ENCODE measurements around the gene IWS1.
"Not testable (repeated sequence)": the region's sequence is repeated elsewhere in the genome, so short reads cannot be mapped to it uniquely, and the experiment has no call there.

The IWS1 gene

DNA sequence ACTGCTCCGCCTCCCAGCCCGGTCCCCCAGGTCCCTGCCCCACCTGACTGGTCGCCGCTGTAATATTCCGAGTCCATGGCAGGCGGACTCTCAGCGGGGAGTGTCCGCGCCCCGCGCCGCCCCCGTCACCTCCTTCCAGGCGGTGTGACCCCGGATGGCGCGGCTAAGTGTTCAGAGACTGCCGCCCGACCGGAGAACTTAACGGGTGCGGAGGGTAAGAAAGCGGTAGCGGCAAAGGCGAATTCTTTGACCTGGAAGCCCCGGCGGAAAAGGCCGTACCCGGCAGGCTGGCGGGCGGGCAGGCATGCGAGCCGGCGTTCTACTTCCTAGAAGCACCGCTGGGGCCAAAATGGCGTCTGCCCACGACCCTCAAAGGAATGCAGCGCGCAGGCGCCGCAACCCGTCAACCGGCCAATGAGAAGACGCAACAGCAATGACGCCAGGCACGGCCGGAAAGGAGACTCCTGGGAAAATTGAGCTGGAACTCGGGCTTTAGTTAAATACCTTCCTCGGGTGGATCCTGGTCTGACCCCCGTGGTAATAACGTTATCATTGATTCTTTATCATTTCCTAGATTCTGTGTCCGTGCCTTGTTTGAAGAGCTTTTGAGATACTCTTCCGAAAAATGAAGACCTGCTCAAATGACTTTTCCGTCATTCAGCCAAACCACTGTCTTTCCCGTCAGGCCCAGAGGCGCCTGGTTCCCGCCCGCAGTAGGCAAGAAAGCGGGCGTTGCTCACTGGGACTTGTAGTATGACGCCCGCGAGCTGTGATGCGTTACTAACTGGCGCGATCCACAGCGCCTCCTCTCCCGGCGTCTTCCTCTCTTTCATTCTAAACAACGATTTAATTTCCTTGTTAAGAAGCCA is at the start of gene IWS1:
IWS1 (minus strand) TSS at position 358 of the 869 bp plus-strand sequence; CDS start at position 77, 281 bp downstream.
- DNase-seq, result peak; percentile 94 to 95

DNA sequence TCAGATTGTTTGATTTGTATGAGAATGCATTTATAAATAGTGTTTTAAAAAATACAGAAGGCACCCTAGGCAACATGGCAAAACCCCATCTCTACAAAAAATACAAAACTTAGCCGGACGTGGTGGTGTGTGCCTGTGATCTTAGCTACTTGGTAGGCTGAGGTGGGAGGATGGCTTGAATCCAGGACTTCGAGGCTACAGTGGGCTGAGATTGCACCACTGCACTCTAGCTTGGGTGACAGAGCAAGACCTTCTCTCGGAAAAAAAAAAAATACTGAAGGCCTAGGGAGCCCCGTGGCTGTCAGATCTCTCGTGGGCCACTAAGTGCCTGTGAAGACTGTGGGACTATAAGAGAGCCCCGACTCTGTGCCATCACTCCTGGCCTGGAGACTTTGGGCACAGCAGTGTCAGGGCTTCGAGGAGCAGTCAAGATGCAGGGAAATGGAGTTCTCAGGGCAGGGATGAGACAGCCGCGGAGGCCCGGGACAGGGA is 49.7 kb upstream of the IWS1 start:
- no peak for DNase-seq

DNA sequence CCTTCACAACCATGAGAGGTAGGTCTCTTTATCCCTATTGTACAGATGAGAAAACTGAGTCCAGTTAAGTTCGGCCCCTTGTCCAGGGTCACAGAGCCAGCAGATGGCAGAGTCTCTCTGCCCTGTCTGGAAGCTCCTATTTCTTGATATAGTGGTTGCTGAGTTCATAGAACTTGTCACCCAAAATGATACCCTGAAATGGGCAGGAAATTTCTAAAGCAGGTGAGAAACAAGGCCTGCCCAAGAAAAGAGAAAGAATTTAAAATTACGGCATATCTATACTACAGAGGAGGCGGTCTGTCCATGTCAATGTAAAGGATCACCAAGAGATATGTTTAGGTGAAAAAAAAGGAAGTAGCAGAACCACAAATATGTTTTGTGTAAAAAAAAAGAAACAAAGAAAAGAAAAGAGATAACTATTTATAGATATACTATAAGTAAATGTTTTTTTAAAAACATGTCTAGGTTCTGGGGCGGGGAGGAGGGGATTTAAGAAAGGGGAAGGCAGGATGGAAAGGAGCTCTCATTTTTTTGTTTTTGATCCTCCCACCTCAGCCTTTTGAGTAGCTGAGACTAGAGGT is 49.0 kb upstream of the IWS1 start:
- DNase-seq, result no peak

DNA sequence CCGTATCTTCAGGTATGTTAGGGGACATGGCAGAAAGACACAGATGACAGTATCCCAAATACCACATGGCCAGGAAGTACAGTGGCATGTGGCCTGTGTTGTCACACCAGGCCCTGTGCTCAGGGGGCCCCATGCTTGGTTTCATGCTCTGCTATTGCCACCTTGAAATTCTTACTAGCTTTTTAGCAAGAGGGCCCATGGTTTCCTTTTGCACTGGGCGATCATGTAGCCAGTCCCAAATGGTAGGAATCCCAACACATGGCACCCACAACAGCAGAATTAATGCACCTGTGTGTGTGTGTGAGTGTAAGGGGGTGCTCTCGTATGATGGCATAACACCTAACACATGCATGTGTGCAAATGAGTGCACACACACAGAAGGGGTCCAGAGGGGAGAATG is 48.4 kb upstream of the IWS1 start:
- no peak for DNase-seq

DNA sequence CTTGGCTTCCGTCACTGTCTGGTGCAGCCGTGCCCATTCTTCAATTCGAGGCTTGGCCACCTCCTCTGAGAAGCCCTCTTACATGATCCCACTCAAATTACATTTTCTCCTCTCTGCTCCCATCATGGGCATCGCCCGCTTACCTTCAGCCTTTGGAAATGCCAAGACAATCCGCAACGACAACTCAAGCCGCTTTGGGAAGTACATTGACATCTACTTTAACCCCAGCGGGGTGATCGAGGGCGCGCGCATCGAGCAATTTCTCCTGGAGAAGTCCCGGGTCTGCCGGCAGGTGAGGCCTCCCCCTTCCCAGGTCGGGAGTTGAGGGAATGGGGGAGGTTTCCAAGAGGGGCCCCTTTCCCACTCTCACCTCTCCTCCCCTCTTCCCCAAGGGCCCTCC is 47.5 kb upstream of the IWS1 start:
- no peak for DNase-seq

DNA sequence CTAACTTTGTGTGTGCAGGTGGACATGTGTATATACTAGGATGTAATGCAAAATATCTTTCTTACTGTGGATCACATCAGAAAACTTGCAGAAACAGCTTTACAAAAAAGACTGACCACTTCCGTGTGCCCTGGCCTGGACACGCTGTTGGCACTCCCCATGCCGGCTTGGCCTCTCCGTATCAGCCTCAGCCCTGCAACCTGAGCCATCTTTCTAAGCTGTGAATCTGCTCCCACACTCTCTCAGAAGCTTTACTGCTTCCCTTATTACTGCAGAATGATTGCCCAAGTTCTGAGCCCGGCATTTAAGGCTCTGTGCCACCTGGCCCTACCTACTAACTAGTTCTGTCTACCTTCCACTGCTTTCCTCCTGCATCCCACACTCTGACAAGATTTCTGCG is 47.0 kb upstream of the IWS1 start:
- no peak for DNase-seq

DNA sequence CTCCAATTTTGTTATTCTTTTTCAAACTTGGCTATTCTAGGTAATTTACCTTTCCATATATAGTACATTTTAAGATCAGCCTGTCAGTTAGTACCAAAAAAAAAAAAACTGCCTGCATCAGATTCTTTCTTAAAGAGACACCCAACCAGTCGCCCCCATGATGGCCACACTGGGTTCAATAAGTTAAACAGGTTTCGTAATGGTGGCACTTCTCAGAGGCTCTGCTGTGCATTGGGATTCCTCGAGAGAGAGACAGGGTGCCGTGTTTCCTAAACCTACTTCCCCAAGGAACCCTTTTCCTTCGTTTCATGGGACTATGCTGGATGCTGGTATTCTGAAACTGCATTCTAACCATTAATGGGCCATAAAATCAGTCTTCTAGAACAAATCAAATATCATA is 46.6 kb upstream of the IWS1 start:
- DNase-seq, result no peak

DNA sequence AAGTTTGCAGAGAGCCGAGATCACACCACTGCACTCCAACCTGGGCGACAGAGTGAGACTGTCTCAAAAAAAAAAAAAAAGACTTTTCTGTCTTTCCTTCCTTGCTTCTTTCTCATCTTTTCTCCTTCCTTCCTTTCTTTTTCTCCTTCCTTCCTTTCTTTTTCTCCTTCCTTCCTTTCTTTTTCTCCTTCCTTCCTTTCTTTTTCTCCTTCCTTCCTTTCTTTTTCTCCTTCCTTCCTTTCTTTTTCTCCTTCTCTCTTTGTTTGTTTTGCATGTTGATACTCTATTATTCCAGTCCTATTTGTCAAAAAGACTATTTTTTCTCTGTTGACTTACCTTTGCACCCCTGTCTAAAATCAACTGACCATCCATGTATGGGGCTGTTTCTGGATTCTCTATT is 46.1 kb upstream of the IWS1 start:
- DNase-seq, result not testable (repeated sequence)

DNA sequence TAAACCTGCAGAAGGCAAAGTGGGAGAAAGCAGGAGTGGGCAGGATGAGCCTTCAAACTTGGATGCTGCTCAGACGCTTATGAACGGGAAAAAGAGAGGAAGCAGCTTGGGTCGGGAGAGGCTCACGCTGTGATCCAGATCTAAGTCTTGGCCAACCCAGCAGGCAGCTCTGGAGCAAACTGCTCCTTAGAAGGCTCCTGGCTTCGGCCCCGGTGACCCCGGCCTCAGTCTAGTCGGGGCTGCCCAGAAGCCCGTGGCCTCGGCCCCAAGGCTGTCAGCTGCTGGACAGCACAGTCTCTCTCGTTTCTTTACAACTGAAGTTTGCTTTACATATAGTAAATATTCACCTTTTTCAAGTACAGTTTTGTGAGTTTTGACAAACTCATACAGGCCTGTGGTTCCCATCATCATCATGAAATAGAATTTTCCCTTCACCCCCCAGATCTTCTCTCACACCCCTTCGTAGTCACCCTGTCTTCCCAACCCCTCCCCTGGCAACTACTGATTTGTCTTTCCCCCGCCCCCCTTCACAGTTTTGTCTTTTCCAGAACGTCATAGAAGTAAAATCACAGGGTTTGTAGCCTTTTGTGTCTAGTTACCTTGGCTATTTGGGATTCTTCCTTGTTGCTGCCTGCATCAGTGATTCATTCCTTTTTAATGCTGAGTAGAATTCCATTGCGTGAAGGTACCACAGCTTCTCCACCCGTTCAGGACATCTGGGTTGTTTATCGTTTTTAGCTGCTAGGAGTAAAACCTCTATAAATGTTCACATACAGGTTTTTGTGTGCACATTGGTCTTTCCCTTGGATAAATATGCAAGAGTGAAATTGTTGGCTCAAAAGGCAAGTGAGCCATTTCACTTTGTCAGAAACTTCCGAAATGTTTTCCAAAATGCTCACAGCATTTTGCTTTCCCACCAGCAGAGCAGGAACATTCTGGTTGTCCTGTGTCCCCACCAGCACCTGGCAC is 44.3 kb upstream of the IWS1 start:
- DNase-seq, result no peak

DNA sequence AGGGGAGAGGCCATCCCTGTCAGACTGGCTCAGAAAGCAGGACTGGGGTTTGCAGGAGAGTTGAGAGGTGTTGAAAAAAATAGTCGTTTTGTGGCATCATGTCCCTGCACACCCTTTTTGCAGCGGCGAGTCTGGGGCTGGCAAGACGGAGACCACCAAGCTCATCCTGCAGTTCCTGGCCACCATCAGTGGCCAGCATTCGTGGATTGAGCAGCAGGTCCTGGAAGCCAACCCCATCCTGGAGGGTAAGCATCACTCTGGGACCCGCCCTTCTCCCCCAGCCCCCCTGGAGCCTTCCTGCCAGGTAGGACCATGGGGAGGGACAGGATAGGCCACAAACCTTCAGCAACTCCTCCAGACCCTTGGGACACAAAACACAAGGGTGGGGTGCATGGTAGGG is 43.4 kb upstream of the IWS1 start:
- no peak for DNase-seq

DNA sequence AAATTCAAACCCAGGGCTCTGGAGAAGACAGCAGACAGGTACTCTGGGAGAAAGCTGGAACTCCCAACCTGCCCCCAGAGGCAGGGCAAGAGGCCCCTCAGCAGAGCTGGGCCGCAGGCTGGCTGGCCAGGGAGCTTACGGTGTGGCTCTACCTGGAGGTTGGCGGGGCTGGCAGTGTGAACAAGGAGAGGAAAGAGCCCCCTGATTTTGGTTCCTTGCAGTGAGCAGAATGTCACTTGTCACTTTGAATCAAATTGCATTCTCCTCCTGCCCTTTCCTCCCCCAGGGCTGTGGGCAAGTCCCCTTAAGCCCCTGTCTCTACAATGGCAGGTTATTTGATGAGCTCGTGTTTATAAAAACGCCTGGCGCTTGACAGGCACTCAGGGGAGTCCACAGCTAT is 41.8 kb upstream of the IWS1 start:
- no peak for DNase-seq

DNA sequence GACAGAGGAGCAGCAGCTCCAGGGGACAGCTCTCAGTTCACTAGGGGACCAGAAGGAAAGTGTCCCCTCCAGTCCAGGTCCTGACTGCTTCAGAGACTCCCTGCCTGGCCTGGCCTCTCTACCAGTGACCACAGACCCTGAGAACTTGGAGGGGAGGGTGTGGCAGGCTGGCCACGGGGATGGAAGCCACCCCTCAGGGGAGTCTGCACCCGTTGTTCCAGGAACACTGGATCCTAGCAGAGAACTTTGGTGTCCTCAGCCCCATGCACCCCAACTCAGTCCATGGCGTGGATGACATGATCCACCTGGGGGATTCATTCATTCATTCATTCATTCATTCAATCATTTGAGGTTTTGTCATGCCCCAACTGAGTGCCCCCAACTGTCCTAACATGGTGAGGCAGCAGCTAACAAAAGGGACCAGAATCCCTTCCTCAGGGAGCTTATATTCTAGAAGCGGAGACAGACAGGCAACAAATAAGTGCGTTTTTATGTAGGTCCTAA is 41.1 kb upstream of the IWS1 start:
- no peak for DNase-seq

DNA sequence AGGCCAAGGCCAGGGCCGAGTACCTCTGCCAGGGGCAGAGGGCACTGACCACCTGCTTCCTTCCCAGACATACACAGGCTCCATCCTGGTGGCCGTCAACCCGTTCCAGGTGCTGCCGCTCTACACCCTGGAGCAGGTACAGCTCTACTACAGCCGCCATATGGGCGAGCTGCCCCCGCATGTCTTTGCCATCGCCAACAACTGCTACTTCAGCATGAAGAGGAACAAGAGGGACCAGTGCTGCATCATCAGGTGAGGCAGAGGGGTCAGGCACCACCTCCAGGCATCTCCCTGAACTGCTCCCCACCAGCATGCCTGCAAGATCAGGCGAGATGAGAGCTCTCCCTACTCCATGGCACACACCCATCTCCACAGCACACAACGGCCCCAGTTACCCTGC is 40.3 kb upstream of the IWS1 start:
- no peak for DNase-seq

DNA sequence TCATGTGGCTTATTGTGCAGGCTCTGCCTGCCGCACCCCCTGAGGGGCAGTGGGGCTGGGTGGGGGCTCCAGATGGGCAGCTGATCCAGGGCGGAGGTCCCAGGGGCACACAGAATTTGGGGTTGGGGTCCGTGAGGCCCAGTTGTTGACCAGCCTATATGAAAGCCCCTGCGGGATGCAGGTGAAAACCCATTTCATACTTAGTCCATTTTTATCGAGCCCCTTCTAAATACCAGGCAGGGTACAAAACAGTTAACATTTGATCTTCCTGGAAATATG is 39.8 kb upstream of the IWS1 start:
- DNase-seq, result no peak

DNA sequence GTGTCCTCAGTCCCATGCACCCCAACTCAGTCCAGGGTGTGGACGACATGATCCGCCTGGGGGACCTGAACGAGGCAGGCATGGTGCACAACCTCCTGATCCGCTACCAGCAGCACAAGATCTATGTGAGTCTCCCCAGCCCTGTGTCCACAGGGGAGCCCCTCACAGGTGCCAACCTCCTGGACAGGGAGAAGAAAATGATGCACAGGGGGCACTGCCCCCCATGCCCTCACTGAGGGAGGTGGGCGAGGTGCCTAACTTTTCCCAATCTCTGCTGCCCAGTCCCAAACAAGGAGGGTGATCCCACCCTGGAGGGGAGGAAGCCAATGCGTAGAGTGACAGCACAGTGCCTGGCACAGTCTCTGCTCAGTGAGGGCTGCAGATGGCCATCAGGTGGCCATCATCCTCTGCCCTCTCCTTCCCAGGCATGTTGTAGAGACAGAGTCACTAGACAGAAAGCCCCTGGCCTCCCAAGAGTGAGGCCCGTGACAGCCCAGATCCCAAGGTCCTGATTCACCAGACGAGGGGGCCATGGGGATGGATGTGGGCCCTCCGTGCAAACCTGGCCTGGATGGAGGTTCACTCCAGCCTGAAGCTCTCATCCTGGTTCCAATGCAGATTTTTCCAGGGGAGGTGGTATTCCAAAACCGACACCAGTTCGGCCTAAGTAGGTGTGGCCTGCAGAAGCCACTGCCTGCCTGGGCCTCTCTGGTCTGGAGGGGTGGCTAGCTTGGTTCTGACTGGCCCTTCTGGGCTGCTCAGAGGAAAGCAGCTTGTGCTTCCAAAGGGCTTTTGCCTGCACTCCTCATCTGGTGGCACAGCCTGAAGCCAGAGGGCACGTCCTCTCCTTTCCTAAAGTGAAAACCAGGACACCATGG is 39.2 kb upstream of the IWS1 start:
- no peak for DNase-seq

DNA sequence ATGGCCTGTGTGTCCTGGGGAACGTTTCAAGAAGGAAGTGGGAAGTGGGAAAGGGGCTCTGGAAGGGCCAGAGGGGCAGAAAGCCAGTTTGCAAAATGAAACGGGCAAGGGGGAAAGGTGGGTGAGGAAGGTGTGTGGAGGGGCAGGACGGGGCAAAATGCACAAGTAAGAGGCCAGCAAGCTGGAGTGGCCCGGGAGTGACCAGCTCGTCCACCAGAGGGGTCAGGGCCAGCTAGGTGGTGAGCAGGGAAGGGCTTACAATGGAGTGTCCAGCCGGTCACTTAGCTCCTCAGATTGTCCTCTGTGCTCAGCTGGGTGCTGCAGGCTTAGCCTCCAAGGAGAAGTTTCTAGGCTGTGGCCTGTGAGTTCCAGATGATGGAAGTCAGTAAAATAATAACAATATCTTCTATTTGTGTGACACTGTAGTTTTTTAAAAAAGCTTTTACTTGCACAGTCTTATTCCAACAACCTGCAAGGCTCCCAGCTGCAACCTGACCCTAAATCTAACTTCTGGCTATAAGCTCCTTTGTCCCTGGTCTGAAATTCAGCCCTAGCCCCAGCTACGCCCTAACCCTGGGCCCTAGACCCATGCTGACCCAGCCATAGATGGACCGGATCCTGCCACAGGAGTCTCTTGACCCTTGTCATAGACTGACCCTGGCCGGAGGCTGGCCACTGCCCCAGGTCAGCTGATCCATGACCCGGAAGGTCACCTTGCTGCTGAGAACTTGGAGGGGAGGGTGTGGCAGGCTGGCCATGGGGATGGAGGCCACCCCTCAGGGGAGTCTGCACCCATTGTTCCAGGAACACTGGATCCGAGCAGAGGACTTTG is 38.4 kb upstream of the IWS1 start:
- no peak for DNase-seq

DNA sequence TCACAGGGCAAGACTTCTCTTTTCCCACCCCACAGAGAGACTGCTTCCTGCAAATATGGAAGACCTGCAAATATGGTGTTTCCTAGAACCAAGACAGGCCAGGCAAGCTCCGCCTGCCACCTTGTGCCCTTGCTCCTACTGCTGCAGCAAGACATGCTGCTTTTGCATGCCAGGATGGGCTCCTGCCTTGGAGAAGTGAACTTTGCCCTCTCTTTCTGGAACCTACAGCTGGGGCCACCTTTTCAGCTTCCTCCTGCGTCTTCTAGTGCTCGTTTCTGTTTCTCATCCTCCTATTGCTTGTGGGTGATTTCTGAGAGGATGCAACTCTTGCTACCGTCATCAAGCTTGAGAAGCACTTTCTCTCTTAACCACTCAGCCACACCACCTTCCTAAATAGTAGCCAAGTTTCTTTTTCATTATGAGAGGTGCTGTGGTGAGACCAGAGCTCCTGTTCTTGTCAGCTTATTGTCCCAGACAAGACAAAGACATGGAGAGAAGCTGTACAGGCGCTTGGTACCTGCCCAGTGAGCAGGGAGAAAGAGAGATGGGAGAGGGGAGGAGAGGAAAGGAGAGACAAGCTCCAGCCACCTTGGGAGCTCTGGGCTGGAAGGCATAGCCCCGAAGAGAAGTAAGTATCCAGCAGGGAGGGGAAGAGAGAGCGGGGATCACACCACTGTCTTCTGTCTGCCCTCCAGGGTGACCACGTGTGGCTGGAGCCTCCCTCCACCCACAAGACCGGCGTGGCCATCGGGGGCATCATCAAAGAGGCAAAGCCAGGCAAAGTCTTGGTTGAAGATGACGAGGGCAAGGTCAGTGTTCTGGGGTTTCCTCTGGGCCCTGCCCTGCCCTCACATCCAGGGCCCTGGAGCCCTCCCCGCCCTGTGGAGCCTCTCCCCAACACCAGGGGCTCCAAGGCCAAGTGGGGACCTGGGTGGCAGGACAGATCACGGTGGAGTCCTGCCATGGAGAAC is 37.5 kb upstream of the IWS1 start:
- peak; percentile 3 to 12 for DNase-seq

DNA sequence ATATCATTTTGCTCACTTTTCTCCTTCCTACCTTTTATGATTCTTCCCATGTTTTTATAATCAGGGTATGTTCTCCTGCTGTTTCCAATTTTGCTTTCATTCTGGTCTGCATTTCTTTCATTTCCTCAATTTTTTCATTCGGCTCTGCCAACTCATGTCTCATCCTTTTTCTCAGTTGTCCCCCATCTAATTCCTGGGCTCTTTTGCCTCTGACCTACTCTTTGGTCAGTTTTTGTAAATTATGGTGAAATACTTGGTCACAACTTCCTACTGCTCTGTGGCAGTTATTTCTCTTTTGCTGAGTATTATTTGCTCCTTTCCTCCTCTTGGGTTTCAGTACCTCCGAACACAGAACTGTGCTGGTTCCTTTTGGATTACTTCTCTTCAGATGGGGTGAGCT is 36.6 kb upstream of the IWS1 start:
- no peak for DNase-seq

DNA sequence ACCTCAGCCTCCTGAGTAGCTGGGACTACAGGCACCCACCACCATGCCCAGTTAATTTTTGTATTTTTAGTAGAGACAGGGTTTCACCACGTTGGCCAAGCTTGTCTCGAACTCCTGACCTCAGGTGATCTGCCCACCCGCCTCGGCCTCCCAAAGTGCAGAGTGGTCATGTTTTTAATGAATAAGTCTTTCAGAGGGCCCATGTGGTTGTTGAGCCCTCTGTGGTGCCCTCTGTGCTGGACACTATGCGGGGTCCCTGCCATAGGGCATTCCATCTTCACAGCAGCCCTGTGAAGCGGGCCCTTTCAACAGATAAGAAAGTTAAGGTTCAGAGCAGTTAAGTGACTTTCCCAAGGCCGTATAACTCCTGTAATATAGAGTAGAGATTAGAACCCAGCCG is 35.1 kb upstream of the IWS1 start:
- no peak for DNase-seq

DNA sequence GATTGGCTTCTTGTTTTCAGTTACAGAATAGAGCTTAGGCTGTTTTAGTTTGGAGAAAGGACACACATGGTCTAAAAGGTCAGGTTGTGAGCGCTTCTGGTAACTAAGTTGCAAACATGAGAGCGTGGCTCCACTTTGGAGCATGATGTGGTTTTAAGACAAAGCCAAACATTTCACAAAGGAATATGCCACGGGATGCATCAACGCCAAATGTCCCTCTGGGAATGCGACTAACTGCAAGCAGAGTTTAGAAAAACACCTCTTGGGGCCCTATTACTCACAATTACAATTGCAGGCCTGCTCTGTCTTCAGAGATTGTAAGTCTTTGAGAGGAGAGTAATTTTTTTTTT is 34.6 kb upstream of the IWS1 start:
- no peak for DNase-seq
